ENCODE measurements around the gene SOCS2.
A peak's percentile ranks its signal among the peaks of the same experiment; 100 is the strongest.

Gene SOCS2

GRCh38 chr12:93568091-93568490 is 4.4 kb upstream of the SOCS2 start:
- no peak for DNase-seq

GRCh38 chr12:93569301-93569655 is 3.2 kb upstream of the SOCS2 start:
- no peak for DNase-seq

- peak; percentile 75 for DNase-seq
Observed at GRCh38 chr12:93569656-93570551, 2.6 kb upstream of the SOCS2 start.

GRCh38 chr12:93570552-93571364 is 1.7 kb upstream of the SOCS2 start:
- peak; percentile 79 for DNase-seq

DNA sequence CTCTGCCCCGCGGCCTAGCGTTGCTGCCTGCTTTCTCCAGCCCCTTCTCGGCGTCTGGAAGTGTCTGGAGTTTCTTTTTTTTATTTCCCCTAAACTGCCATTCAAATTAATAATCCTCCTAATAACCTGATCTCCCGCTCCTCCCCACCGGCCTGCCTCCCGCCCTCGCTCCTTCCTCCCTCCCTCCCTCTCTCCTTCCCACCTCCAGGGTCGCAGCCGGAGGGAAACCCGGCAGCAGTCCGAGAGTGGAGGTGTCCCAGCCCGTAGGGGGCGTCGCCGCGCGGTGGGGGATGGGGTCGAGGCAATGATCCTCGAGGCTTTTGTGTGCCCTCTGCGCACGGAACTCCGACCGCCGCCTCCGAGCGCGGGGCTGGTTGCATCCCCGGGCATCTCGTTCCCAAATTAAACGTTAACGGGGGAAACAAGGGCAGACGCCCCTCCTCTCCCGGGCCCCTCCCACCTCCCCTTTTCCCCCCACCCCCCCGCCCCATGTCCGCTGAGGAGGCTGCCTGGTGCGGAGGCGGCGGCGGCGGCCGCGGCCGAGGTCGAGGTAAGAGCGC is 1.0 kb upstream of the SOCS2 start:
- DNase-seq = peak; percentile 43

DNA sequence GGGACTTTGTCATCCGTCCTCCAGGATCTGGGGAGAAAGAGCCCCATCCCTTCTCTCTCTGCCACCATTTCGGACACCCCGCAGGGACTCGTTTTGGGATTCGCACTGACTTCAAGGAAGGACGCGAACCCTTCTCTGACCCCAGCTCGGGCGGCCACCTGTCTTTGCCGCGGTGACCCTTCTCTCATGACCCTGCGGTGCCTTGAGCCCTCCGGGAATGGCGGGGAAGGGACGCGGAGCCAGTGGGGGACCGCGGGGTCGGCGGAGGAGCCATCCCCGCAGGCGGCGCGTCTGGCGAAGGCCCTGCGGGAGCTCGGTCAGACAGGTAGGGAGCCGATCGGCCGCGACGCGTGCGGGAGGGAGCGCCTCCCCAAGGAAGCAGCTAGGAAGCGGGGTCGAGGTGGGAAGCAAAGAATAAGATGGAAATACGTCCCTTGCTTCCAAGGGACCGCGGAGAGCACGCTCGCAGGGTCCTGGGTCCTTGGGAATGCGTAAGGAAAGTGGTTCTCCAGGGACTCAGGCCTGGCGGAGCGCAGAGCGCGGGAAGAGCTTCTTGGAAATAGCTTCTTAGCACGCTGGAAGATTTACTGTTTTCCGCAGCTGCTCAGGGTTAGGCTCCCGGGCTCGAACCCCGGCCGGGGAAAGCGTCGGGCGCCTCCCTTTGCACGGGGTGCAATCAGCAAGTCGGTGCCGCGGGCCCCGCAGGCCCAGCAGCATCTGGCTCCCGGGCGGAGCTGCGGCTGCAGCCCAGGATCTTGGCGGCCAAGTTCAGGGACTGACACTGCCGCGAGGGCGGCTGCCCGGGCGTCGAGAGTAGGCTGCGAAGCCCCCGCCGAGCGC is 457 bp downstream of the SOCS2 start:
- DNase-seq = peak; percentile 19

- DNase-seq = no peak
Observed at GRCh38 chr12:93573552-93574223, 1.2 kb downstream of the SOCS2 start.

GRCh38 chr12:93577222-93577621 is 4.7 kb downstream of the SOCS2 start:
- DNase-seq = no peak

DNA sequence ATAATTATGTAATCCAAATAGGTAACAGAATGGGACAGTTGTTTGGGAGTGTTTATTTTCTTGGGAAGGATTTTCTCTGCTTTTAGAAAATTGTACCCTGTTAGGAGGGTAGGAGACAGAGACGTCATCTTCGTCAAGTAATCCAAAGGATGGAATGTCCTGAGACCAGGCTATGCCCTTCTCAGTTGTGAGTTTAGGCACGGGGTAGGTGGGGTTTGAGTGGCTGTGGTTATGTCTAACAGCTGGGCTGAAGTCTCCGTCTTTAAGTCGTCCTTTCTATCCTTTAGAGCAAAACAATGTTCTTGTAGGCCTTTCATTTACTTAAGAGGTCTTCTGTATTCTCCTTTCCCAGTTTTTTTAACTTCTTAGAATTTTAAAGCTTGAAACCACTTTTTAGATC is 5.7 kb downstream of the SOCS2 start:
- no peak for DNase-seq

DNA sequence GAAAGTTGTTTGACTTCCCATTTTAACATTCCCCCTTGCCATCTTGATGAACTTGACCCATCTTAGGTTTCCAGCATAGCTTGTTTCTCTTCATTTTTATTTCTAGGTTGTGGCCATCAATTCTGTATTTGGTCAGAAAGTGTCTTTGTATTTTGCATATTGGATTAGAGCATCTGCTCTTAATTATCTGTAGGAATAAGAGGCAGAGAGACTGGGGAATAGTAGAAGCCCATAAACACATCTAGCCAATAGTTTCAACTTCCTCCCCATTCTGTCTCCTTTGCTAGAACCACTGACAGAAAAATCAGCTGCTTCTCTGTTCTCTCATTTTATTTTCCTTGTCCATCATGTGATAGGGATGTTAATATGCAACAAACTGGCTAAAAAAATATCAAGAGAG is 8.2 kb downstream of the SOCS2 start:
- DNase-seq = no peak

- no peak for DNase-seq
Observed at GRCh38 chr12:93581370-93581769, 8.9 kb downstream of the SOCS2 start.

- no peak for DNase-seq
Observed at GRCh38 chr12:93582351-93582750, 9.9 kb downstream of the SOCS2 start.

- DNase-seq = no peak
Observed at GRCh38 chr12:93583627-93584392, 11.3 kb downstream of the SOCS2 start.

DNA sequence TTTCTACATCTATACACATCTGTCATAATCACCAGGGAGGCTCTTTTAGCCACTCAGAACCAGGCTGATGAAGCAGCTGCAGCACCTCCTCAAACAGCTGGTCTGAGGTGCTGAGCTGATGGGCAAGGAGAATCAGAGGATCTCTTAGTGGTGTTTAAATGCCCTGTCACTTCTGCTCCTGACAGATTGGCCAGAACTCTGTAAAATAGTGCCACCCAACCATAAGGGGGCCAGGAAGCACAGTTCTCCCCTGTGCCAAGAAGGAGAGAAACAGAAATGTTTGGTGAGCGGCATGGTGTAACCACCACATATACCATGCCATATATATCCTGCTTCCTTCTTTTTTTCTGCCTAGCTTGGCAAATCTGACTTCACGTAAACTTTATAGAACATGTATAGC is 12.8 kb downstream of the SOCS2 start:
- DNase-seq = no peak

- no peak for DNase-seq
Observed at GRCh38 chr12:93587611-93588010, 15.1 kb downstream of the SOCS2 start.

GRCh38 chr12:93589081-93589480 is 16.6 kb downstream of the SOCS2 start:
- DNase-seq = no peak

DNA sequence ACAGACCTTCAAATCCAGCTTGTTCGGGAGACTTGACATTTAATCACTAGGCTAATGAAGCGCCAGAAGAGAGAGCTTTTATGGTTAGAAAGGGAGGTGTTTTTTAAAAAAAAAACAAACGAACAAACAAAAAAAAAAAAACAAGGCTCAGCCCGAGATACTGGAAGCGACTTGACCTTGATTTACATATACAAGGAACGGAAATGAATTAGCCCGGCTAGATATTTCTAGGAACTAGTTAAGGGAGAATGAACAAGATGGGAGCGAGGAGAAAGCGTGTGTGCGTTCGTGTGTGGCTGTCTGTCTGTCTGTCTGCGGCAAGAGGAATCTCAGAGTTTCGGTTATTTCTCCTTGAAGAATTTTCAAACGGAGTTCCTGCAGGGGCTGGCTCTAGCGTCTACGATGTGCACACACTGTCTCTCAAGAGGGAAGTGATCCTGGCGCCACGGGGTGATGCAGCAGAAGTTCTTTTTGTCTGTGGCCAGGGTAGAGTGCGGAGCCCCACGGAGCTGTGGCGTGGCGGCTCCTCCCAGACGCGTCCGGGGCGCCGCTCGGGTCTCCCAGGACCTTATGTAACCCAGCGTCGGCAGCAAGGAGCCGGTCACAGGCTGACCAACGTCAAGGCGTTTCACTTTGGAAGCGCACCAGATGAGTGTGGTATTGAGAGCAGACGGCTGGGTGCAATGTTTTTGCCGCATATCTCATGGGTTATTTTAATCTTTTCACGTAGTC is 18.8 kb downstream of the SOCS2 start:
- DNase-seq = peak; percentile 52

DNA sequence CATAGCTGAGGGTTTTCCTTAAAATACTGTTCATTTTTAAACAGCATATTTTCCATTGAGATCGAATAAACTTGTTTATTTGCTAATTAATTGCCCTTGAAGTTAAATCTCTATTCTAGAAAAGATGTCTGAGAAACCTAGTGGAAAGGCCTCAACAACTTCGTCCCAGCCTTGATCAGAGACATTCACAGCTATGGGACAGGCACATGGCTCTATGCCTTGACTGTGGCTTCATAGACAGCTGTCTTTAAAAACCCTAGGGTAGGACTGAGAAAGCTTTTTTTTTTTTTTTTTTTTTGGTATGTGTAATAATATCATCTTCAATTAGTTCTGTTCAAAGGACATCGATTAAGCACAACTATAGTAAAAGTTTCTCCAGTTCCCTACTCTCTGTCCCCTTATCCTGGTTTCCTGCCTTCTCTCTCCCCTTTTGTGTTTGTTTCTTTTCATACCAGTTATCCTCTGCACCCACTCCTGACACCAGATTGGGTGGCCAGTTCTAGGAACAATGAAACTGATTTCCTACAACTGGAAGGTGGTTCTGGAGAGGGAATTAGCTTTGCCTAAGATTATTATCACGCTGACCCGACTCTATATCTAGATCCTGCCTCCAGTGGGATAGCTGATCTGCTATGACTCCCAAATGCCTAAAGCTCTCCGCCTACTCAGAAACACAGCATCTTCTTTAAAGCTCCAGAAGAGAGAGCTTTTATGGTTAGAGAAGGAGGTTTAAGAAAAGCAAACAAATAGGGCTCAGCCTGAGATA is 20.3 kb downstream of the SOCS2 start:
- DNase-seq = no peak

GRCh38 chr12:93593843-93594242 is 21.4 kb downstream of the SOCS2 start:
- no peak for DNase-seq

DNA sequence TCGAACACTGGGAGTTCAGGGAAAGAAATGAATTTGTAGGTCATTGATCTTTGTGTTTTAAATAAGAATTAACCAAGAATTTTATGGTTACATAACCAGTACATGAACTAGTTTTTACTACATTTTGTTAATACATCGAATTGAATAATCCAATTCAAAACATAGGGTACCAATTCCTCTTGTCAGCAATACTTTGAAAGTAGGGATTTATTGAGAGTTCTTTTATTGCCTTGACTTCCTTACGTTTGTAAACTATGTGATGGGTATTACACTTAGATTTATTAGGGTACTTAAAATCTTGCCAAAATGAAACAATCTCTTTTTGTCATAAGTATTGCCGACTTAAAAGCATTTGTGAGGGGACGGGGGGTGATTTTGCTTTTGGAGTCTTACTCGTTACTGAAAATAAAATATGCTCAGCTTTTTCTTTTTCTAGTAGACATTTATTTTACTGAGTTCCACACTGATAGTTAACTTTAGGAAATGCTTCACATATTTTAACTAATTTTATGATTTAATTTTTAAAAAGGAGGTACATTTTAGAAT is 22.4 kb downstream of the SOCS2 start:
- DNase-seq = no peak
